CD4-positive, CD25-positive, alpha-beta regulatory T cell (primary cell): ENCODE measurements around the gene ASTL. TPM values are rescaled to one million over a fixed set of nuclear protein-coding genes. Genes with fewer than 3 reads are reported as not detected.

ENCODE experiments used
- ATAC-seq, 2 donors: fragments of 150-1000 bp; cut with Tn5 transposase; one replicate each; pipeline ENCODE4 v1.10.0; 2021; ENCODE audit warnings: low read depth in 2 of 2, moderate number of reproducible peaks in 2 of 2, moderate library complexity in 1 of 2
- DNase-seq, 3 donors: peaks; one replicate each; pipeline versions ENCODE4 v3.0.0 to v3.0.0-alpha.2; 2012 to 2022; ENCODE audit warnings: mixed read lengths in 1 of 3
- H3K27ac ChIP-seq: one replicate; pipeline ENCODE4 v1.7.0; 2013; ENCODE audit warnings: mild to moderate bottlenecking, low read length; ENCODE audit not compliant: insufficient read depth, poor library complexity, severe bottlenecking
- H3K27me3 ChIP-seq: one replicate; pipeline ENCODE4 v1.7.0; 2013; ENCODE audit warnings: low read length; ENCODE audit not compliant: control insufficient read depth, insufficient read depth
- H3K36me3 ChIP-seq: one replicate; pipeline ENCODE4 v1.7.0; 2013; ENCODE audit warnings: mild to moderate bottlenecking, low read length, moderate library complexity; ENCODE audit not compliant: control insufficient read depth, insufficient read depth
- H3K4me1 ChIP-seq: 2 replicates; pipeline ENCODE4 v1.7.0; 2013; ENCODE audit warnings: mild to moderate bottlenecking, low read length; ENCODE audit not compliant: insufficient read depth, control insufficient read depth, poor library complexity, severe bottlenecking
- H3K4me3 ChIP-seq: one replicate; pipeline ENCODE4 v1.7.0; 2013; ENCODE audit warnings: low read depth, mild to moderate bottlenecking, low read length, moderate library complexity
- H3K9me3 ChIP-seq, 2 experiments: 1 replicate in 1 of 2; 2 replicates in 1 of 2; pipeline ENCODE4 v1.7.0; 2013; ENCODE audit warnings: low read length in 2 of 2, mild to moderate bottlenecking in 1 of 2, moderate library complexity in 1 of 2; ENCODE audit not compliant: control insufficient read depth in 2 of 2
- H3K27ac Mint-ChIP-seq, 3 donors: one replicate each; pipeline ENCODE4 v1.8.0; 2020 to 2022; ENCODE audit warnings: mild to moderate bottlenecking in 3 of 3, mixed read lengths in 3 of 3, moderate library complexity in 2 of 3
- H3K27me3 Mint-ChIP-seq: one replicate; pipeline ENCODE4 v1.8.0; 2022; ENCODE audit warnings: mild to moderate bottlenecking, mixed read lengths
- H3K36me3 Mint-ChIP-seq: one replicate; pipeline ENCODE4 v1.8.0; 2020; ENCODE audit warnings: mixed read lengths
- H3K4me1 Mint-ChIP-seq, 4 donors: one replicate each; pipeline ENCODE4 v1.8.0; 2020 to 2022; ENCODE audit warnings: mixed read lengths in 4 of 4, mild to moderate bottlenecking in 1 of 4
- H3K4me3 Mint-ChIP-seq, 4 donors: one replicate each; pipeline ENCODE4 v1.8.0; 2020 to 2022; ENCODE audit warnings: mild to moderate bottlenecking in 4 of 4, mixed read lengths in 4 of 4, moderate library complexity in 3 of 4
- H3K9me3 Mint-ChIP-seq, 7 donors: one replicate each; pipeline ENCODE4 v1.8.0; 2020 to 2022; ENCODE audit warnings: mixed read lengths in 7 of 7, mild to moderate bottlenecking in 3 of 7, moderate library complexity in 2 of 7
- polyA plus RNA-seq, 4 donors: library from polyadenylated mRNA; unstranded; fragments of 300-500 nt; fragmentation: Illumina TruSeq; gene quantifications; one replicate each; pipeline ENCODE4 v1.2.3, GENCODE V29; 2021
- total RNA-seq: library from RNA; stranded (reverse); gene quantifications from one replicate; pipeline ENCODE4 v1.2.3, GENCODE V29; 2022

Gene ASTL
- total and polyA plus RNA-seq, 5 donors from 2014 or later = 0.23 to 9.7 (median 0.39) TPM; not detected in 2

- H3K36me3 Mint-ChIP-seq = no peaks in the 10 kb centered on the region
- H3K9me3 Mint-ChIP-seq = peaks cover 0 to 14% (median 2%) of the 10 kb centered on the region in 7 donors
- ATAC-seq = no peak
- Histone ChIP-seq H3K27ac (no peak overlapping the region), H3K36me3 (no peaks in the 10 kb centered on the region), H3K27me3 (no peaks in the 10 kb centered on the region), H3K4me1 (no peaks in the 10 kb centered on the region), H3K4me3 (no peak overlapping the region), H3K9me3 (peaks cover 5 to 14% of the 10 kb centered on the region in 2 experiments)
- H3K4me3 Mint-ChIP-seq = no peak overlapping the region
- H3K27ac Mint-ChIP-seq = no peak overlapping the region
- no peak for DNase-seq
- H3K27me3 Mint-ChIP-seq = peaks cover 7% of the 10 kb centered on the region
- H3K4me1 Mint-ChIP-seq = peaks cover 0 to 10% (median 0%) of the 10 kb centered on the region in 4 donors
Measured at GRCh38 chr2:96107708-96108065, 30.6 kb downstream of the ASTL start.

GRCh38 chr2:96106991-96107707, 31.2 kb downstream of the ASTL start:
- ATAC-seq (no peak), DNase-seq (no peak)
- peaks cover 5 to 14% of the 10 kb centered on the region in 2 experiments for H3K9me3 ChIP-seq
- no peak overlapping the region for H3K4me3 Mint-ChIP-seq
- no peak overlapping the region for H3K27ac Mint-ChIP-seq
- H3K4me3 ChIP-seq = no peak overlapping the region
- H3K4me1 Mint-ChIP-seq = peaks cover 0 to 10% (median 0%) of the 10 kb centered on the region in 4 donors
- no peaks in the 10 kb centered on the region for H3K4me1 ChIP-seq
- H3K27ac ChIP-seq = no peak overlapping the region
- peaks cover 4% of the 10 kb centered on the region for H3K27me3 Mint-ChIP-seq
- H3K9me3 Mint-ChIP-seq = peaks cover 0 to 14% (median 2%) of the 10 kb centered on the region in 7 donors
- H3K36me3 ChIP-seq = no peaks in the 10 kb centered on the region
- no peaks in the 10 kb centered on the region for H3K36me3 Mint-ChIP-seq
- H3K27me3 ChIP-seq = no peaks in the 10 kb centered on the region

GRCh38 chr2:96105994-96106715, 32.1 kb downstream of the ASTL start:
- Mint-ChIP-seq H3K9me3 (peaks cover 0 to 14% (median 2%) of the 10 kb centered on the region in 7 donors), H3K36me3 (no peaks in the 10 kb centered on the region), H3K27me3 (peaks cover 4% of the 10 kb centered on the region), H3K4me3 (no peak overlapping the region), H3K4me1 (peaks cover 0 to 10% (median 0%) of the 10 kb centered on the region in 4 donors), H3K27ac (no peak overlapping the region)
- H3K27me3 ChIP-seq = no peaks in the 10 kb centered on the region
- DNase-seq (no peak), ATAC-seq (no peak)
- H3K4me3 ChIP-seq = no peak overlapping the region
- no peaks in the 10 kb centered on the region for H3K36me3 ChIP-seq
- no peak overlapping the region for H3K27ac ChIP-seq
- H3K4me1 ChIP-seq = no peaks in the 10 kb centered on the region
- peaks cover 5 to 14% of the 10 kb centered on the region in 2 experiments for H3K9me3 ChIP-seq

GRCh38 chr2:96105152-96105915, 33.0 kb downstream of the ASTL start:
- no peak overlapping the region for H3K27ac ChIP-seq
- H3K27ac Mint-ChIP-seq = peak overlapping the region in 1 of 3 donors; percentile 54
- no peaks in the 10 kb centered on the region for H3K27me3 ChIP-seq
- H3K4me3 ChIP-seq = no peak overlapping the region
- peaks cover 0 to 10% (median 0%) of the 10 kb centered on the region in 4 donors for H3K4me1 Mint-ChIP-seq
- H3K9me3 Mint-ChIP-seq = peaks cover 0 to 14% (median 2%) of the 10 kb centered on the region in 7 donors
- ATAC-seq = no peak
- H3K36me3 Mint-ChIP-seq = no peaks in the 10 kb centered on the region
- DNase-seq = no peak
- no peaks in the 10 kb centered on the region for H3K36me3 ChIP-seq
- H3K27me3 Mint-ChIP-seq = peaks cover 6% of the 10 kb centered on the region
- H3K4me3 Mint-ChIP-seq = no peak overlapping the region
- no peaks in the 10 kb centered on the region for H3K4me1 ChIP-seq
- H3K9me3 ChIP-seq = peaks cover 5 to 14% of the 10 kb centered on the region in 2 experiments

GRCh38 chr2:96104487-96104861, 33.8 kb downstream of the ASTL start:
- H3K27ac Mint-ChIP-seq = no peak overlapping the region
- H3K9me3 Mint-ChIP-seq = peaks cover 0 to 14% (median 2%) of the 10 kb centered on the region in 7 donors
- H3K27me3 Mint-ChIP-seq = peaks cover 7% of the 10 kb centered on the region
- Histone ChIP-seq H3K4me1 (no peaks in the 10 kb centered on the region), H3K4me3 (no peak overlapping the region), H3K36me3 (no peaks in the 10 kb centered on the region), H3K27me3 (no peaks in the 10 kb centered on the region), H3K27ac (no peak overlapping the region), H3K9me3 (peaks cover 5 to 14% of the 10 kb centered on the region in 2 experiments)
- no peak for ATAC-seq
- DNase-seq = peak in 1 of 3 donors; percentile 1
- no peaks in the 10 kb centered on the region for H3K36me3 Mint-ChIP-seq
- H3K4me1 Mint-ChIP-seq = peaks cover 0 to 10% (median 0%) of the 10 kb centered on the region in 4 donors
- peak overlapping the region in 1 of 4 donors; percentile 58 for H3K4me3 Mint-ChIP-seq

- Histone ChIP-seq H3K4me3 (no peak overlapping the region), H3K36me3 (no peaks in the 10 kb centered on the region), H3K9me3 (peaks cover 5 to 14% of the 10 kb centered on the region in 2 experiments), H3K4me1 (no peaks in the 10 kb centered on the region), H3K27ac (no peak overlapping the region), H3K27me3 (no peaks in the 10 kb centered on the region)
- DNase-seq (peak in 1 of 3 donors; percentile 1), ATAC-seq (no peak)
- no peaks in the 10 kb centered on the region for H3K36me3 Mint-ChIP-seq
- peak overlapping the region in 1 of 4 donors; percentile 58 for H3K4me3 Mint-ChIP-seq
- peaks cover 7% of the 10 kb centered on the region for H3K27me3 Mint-ChIP-seq
- H3K4me1 Mint-ChIP-seq = peaks cover 0 to 10% (median 0%) of the 10 kb centered on the region in 4 donors
- peaks cover 0 to 14% (median 2%) of the 10 kb centered on the region in 7 donors for H3K9me3 Mint-ChIP-seq
- no peak overlapping the region for H3K27ac Mint-ChIP-seq
Measured at GRCh38 chr2:96103761-96104486, 34.4 kb downstream of the ASTL start.

- Mint-ChIP-seq H3K9me3 (peaks cover 0 to 14% (median 2%) of the 10 kb centered on the region in 7 donors), H3K27me3 (peaks cover 7% of the 10 kb centered on the region), H3K36me3 (no peaks in the 10 kb centered on the region), H3K4me1 (peaks cover 0 to 10% (median 0%) of the 10 kb centered on the region in 4 donors), H3K4me3 (no peak overlapping the region), H3K27ac (no peak overlapping the region)
- ATAC-seq (no peak), DNase-seq (no peak)
- no peak overlapping the region for H3K27ac ChIP-seq
- peaks cover 5 to 14% of the 10 kb centered on the region in 2 experiments for H3K9me3 ChIP-seq
- no peaks in the 10 kb centered on the region for H3K4me1 ChIP-seq
- H3K36me3 ChIP-seq = no peaks in the 10 kb centered on the region
- H3K4me3 ChIP-seq = no peak overlapping the region
- no peaks in the 10 kb centered on the region for H3K27me3 ChIP-seq
Measured at GRCh38 chr2:96103187-96103601, 35.1 kb downstream of the ASTL start.
